Stimulated activated CD8-positive, alpha-beta memory T cell treated with anti-CD3 and anti-CD28 coated beads, Interleukin-7, amount 100 ng/mL, for 24 hours (primary cell): ENCODE measurements around the gene KLHL10.
"Not testable (repeated sequence)": the region's sequence is repeated elsewhere in the genome, so short reads cannot be mapped to it uniquely, and the experiment has no call there.

Source experiments
- DNase-seq: peaks from one replicate; pipeline ENCODE4 v3.0.0-alpha.2; 2020; ENCODE audit warnings: low read depth

Gene KLHL10

GRCh38 chr17:41851382-41851781, 13.8 kb downstream of the KLHL10 start:
- not testable (repeated sequence) for DNase-seq

DNA sequence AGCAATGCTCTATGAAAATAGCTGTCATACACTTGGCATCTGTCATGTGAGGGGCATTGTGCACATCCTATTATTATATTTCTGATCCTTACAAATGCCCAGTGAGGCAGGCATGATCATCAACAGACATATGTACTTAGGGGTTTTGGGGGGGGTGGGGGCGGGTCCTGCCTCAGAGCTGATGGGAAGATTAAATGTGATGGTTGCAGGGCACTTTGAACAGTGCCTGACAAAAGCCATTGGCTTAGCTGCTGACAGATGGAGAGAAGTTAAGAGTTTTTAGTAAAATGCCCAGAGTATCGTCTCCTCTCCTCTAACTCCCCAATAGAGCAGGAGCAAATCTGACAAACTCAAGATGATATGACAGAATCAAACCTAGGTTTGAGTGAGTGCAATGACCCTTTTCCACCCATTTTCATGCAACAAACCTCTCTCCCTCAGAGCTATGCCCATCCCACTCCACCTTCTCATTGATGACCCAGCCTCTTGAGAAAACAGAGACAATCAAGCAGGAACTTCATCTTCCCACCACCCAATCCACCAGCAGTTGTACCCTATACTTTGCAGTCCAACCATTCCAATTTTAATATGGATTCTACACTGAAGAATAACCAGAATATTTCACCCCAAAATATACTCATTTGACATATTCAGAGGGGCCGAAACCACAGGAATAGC, 22.8 kb downstream of the KLHL10 start:
- no peak for DNase-seq

DNA sequence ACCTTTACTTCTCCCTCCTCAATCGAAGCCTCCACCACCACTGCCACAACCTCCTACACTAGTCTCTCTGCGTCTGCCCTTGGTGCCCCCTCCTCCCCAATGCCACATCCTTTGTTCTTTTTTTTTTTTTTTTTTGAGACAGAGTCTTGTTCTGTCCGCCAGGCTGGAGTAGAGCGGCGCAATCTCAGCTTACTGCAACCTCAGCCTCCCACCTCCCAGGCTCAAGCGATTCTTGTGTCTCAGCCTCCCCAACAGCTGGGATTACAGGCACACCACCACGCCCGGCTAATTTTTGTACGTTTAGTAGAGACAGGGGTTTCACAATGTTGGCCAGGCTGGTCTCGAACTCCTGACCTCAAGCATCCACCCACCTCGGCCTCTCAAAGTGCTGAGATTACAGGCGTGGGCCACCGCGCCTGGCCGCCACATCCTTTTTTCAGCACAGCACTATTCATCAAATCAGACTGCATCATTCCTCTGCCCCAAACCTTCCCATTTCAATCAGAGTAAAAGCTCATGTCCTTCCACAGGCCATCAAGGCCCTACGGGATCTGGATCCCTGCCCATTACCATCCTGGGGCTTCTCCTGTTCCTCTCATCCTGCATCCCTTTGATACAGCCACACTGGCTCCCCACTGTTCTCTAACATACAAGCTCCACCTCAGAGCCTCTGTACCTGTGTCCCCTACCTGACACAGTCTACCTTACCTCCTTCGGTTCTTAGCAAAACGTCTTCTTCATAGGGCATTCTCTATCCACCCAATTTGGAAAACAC, 25.6 kb downstream of the KLHL10 start:
- DNase-seq: no peak

- no peak for DNase-seq
These were observed 26.8 kb downstream of the KLHL10 start for GRCh38 chr17:41864498-41864835.

GRCh38 chr17:41864836-41865595, 27.4 kb downstream of the KLHL10 start, which contains the start of gene KLHL11:
Gene KLHL11 (minus strand): TSS chr17:41865423. CDS start chr17:41865370, 53 bp downstream.
- DNase-seq: peak; percentile 71

- DNase-seq: no peak
These were observed 27.9 kb downstream of the KLHL10 start for GRCh38 chr17:41865596-41865893.

- no peak for DNase-seq
These were observed 30.9 kb downstream of the KLHL10 start for GRCh38 chr17:41868568-41868967.

GRCh38 chr17:41869426-41869825, 31.8 kb downstream of the KLHL10 start:
- DNase-seq: no peak

DNA sequence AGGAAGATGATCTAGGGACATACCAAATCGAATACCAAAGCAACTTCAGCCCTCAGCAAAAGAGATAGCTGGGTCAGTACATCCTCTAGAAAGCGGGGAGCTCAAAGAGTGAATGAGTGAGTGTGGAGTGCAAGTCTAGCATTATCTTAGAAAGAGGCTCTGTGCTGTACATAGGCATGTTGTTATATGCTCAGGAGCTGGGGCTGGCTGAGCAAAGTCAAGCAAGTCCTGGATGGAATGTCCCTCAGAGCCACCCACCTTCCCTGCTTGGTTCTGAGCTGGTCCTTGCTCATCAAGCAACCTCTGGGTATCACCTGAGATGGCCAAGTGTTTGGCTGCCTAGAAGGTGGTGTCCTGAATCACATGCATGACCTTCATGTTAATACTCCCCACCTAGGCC, 32.5 kb downstream of the KLHL10 start:
- DNase-seq: no peak

- DNase-seq: no peak
These were observed 33.0 kb downstream of the KLHL10 start for GRCh38 chr17:41870627-41871026.

GRCh38 chr17:41871789-41872188, 34.2 kb downstream of the KLHL10 start:
- DNase-seq: no peak

GRCh38 chr17:41873559-41874292, 36.1 kb downstream of the KLHL10 start:
- DNase-seq: no peak

DNA sequence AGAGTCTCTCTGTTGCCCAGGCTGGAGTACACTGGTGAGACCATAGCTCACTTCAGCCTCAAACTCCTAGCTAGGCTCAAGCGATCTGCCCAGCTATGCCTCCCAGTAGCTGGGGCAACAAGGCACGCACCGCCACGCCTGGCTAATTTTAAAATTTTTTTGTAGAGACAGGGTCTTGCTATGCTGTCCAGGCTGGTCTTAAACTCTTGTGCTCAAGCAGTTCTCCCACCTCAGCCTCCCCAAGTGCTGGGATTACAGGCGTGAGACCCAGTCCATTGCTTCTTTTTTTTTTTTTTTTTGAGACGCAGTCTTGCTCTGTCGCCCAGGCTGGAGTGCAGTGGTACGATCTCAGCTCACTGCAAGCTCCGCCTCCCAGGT, 36.7 kb downstream of the KLHL10 start:
- DNase-seq: not testable (repeated sequence)

- DNase-seq: no peak
These were observed 42.5 kb downstream of the KLHL10 start for GRCh38 chr17:41880130-41880529.

- no peak for DNase-seq
These were observed 45.1 kb downstream of the KLHL10 start for GRCh38 chr17:41882756-41883155.

GRCh38 chr17:41885733-41886132, 48.1 kb downstream of the KLHL10 start:
- no peak for DNase-seq

- DNase-seq: no peak
These were observed 50.8 kb downstream of the KLHL10 start for GRCh38 chr17:41888332-41888965.

DNA sequence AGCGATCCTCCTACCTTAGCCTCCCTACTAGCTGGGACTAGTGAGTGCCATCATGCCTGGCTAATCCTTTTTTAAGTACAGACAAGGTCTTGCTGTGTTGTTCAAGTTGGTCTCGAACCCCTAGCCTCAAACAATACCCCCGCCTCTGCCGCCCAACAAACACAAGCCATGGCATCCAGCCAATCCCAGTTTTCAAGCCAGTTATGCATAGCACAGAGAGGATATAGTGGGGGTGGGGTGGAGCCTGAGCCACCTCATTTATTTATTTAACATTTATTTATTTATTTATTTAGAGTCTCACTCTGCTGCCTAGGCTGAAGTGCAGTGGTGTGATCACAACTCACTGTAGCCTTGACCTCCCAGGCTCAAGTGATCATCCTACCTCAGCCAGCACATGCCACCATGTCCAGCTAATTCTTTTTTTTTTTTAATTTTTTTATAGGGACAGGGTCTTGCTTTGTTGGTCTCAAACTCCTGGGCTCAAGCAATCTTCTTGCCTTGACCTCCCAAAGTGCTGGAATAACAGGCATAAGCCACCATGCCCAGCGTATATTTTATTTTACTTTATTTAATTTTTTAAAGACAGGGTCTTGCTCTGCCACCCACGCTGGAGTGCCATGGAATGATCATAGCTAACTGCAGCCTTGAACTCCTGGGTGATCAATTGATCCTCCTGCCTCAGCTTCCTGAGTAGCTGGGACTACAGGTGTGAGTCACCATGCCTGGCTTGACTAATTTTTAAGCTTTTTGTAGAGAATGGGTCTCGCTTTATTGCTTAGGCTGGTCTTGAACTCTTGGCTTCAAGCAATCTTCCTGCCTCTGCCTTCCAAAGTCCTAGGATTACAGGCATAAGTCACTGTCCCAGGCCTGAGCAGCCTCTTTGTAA, 53.8 kb downstream of the KLHL10 start:
- DNase-seq: no peak

GRCh38 chr17:41892021-41892376, 54.4 kb downstream of the KLHL10 start:
- no peak for DNase-seq

GRCh38 chr17:41893384-41893783, 55.8 kb downstream of the KLHL10 start:
- DNase-seq: no peak

DNA sequence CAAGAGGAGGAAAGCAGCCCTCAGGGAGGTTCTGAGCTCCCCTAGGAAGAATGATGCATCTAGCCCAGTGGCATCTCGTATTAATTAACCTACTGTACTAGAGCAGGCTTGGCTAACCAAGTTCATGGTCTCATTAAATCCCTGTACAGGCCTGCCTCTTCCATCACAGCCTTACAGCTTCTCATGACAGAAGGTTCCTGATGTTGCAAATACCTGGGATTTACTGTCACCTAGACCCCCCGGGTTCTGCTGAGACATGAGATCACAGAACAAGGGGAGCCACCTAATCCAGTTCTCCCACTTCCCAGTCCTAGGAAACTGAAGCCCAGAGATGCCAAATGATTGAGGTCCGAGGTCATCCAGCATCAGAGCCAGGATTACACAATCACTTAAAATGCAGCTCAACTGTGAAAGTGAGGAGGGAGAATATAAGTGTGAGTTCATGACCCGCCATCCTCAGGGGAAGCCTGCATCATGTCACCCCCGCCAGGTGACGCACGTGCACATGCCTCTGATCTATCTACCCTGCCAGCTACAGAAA, 57.2 kb downstream of the KLHL10 start:
- DNase-seq: no peak
